SKM-1 (cell line): Measurements from ENCODE around the gene DMXL1.
A peak's percentile ranks its signal among the peaks of the same experiment; 100 is the strongest.

Source experiments
- DNase-seq: peaks from one replicate; lab custom pipeline; 2025; ENCODE audit not compliant: unreplicated experiment; lab: John Stamatoyannopoulos, UW

The DMXL1 gene

GRCh38 chr5:119287547-119288111 is 216.7 kb downstream of the DMXL1 start:
- DNase-seq, result no peak

- DNase-seq, result no peak
Observed at GRCh38 chr5:119288379-119289033, 217.6 kb downstream of the DMXL1 start.

GRCh38 chr5:119289438-119290044 is 218.7 kb downstream of the DMXL1 start:
- no peak for DNase-seq

- DNase-seq, result peak; percentile 64
Observed at GRCh38 chr5:119290161-119290569, 219.3 kb downstream of the DMXL1 start.

GRCh38 chr5:119290607-119291006 is 219.7 kb downstream of the DMXL1 start:
- no peak for DNase-seq

GRCh38 chr5:119291056-119291455 is 220.2 kb downstream of the DMXL1 start:
- no peak for DNase-seq

GRCh38 chr5:119291877-119292276 is 221.0 kb downstream of the DMXL1 start:
- no peak for DNase-seq

GRCh38 chr5:119292701-119293515 is 222.0 kb downstream of the DMXL1 start:
- no peak for DNase-seq

- no peak for DNase-seq
Observed at GRCh38 chr5:119293516-119293829, 222.6 kb downstream of the DMXL1 start.
